Liver (tissue), 3 donors: ENCODE measurements around the gene LRRC25.

Source experiments
- CTCF ChIP-seq: fragments of 150-350 bp; IDR thresholded peaks from 2 replicates; pipeline ENCODE4 v1.5.1; 2017; ENCODE audit warnings: improper control_type of control experiment, low read depth, low read length; ENCODE audit not compliant: missing input control
- HNF4A ChIP-seq, 2 donors: conservative IDR thresholded peaks; 2 replicates each; pipeline ENCODE4 v1.6.1; 2016; ENCODE audit warnings: antibody characterized with exemption in 2 of 2, mild to moderate bottlenecking in 2 of 2
- JUND ChIP-seq, 2 donors: IDR thresholded peaks; 2 replicates each; pipeline ENCODE4 v1.6.1; 2016; ENCODE audit warnings: antibody characterized with exemption in 2 of 2
- MAX ChIP-seq: IDR thresholded peaks from 2 replicates; pipeline ENCODE4 v1.6.1; 2016; ENCODE audit warnings: antibody characterized with exemption
- RAD21 ChIP-seq, 2 donors: IDR thresholded peaks; 2 replicates each; pipeline ENCODE4 v1.6.1; 2016; ENCODE audit warnings: antibody characterized with exemption in 2 of 2, mild to moderate bottlenecking in 2 of 2
- REST ChIP-seq: IDR thresholded peaks from 2 replicates; pipeline ENCODE4 v1.6.1; 2016; ENCODE audit warnings: antibody characterized with exemption, mild to moderate bottlenecking
- SP1 ChIP-seq: IDR thresholded peaks from 2 replicates; pipeline ENCODE4 v1.6.1; 2018; ENCODE audit warnings: antibody characterized with exemption, mild to moderate bottlenecking
- YY1 ChIP-seq: IDR thresholded peaks from 2 replicates; pipeline ENCODE4 v1.6.1; 2016; ENCODE audit warnings: antibody characterized with exemption, mild to moderate bottlenecking
- donor health status: healthy.
- donor health status: healthy.

GRCh38 chr19:18433735-18434398 is 36.4 kb upstream of the LRRC25 start:
- no peak for TF ChIP-seq MAX
- TF ChIP-seq JUND (IDR thresholded peaks at IDR 0.05), result no peak
- no peak for TF ChIP-seq SP1
- no peak for TF ChIP-seq RAD21 (IDR thresholded peaks at IDR 0.05)
- no peak for TF ChIP-seq HNF4A (conservative IDR thresholded peaks at IDR 0.05)
- TF ChIP-seq CTCF, result no peak
- no peak for TF ChIP-seq REST
- TF ChIP-seq YY1, result no peak
